Measurements from ENCODE around the gene ETNK2.
A peak's percentile ranks its signal among the peaks of the same experiment; 100 is the strongest.

ETNK2 gene

DNA sequence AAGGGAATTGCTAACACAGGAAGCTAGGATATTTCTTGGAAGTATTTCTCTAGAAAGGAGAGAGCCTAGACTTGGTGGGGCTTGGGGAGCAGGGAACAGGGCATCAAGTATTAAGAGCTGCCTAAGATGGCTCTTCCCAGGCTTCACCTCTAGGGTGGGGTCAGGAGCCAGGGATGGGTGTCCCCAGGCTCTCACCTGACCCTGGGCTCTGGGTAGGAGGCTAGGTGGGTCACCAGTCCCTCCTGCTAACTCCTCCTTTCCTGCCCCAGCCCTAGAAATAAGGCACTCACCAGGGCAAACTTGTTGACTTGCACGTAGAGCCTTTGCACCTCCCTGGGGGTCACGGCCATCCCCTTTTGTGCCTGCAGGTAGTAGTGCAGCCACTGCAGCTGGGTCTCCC is 15.0 kb downstream of the ETNK2 start:
- TF ChIP-seq, protein P1, sequence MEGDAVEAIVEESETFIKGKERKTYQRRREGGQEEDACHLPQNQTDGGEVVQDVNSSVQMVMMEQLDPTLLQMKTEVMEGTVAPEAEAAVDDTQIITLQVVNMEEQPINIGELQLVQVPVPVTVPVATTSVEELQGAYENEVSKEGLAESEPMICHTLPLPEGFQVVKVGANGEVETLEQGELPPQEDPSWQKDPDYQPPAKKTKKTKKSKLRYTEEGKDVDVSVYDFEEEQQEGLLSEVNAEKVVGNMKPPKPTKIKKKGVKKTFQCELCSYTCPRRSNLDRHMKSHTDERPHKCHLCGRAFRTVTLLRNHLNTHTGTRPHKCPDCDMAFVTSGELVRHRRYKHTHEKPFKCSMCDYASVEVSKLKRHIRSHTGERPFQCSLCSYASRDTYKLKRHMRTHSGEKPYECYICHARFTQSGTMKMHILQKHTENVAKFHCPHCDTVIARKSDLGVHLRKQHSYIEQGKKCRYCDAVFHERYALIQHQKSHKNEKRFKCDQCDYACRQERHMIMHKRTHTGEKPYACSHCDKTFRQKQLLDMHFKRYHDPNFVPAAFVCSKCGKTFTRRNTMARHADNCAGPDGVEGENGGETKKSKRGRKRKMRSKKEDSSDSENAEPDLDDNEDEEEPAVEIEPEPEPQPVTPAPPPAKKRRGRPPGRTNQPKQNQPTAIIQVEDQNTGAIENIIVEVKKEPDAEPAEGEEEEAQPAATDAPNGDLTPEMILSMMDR (IDR thresholded peaks at IDR 0.05; ENCODE audit: low read depth, low read length, missing control alignments): no peak
- H3K36me3 ChIP-seq (replicated peaks): no peaks in the 10 kb centered on the region
- H3K4me3 ChIP-seq (ENCODE audit: low read depth, low read length): no peak overlapping the region
- H3K27me3 ChIP-seq (replicated peaks): no peaks in the 10 kb centered on the region
- no peak overlapping the region for H3K27ac ChIP-seq
- in situ Hi-C loops (cut with HindIII; ENCODE audit: low pct_ligation_motif_present, low sequenced_read_pairs): loop anchor here (25.0 kb wide), 1 partner anchor 275 kb away; the partner anchor contains the start of gene SNRPE
- no peak for DNase-seq

DNA sequence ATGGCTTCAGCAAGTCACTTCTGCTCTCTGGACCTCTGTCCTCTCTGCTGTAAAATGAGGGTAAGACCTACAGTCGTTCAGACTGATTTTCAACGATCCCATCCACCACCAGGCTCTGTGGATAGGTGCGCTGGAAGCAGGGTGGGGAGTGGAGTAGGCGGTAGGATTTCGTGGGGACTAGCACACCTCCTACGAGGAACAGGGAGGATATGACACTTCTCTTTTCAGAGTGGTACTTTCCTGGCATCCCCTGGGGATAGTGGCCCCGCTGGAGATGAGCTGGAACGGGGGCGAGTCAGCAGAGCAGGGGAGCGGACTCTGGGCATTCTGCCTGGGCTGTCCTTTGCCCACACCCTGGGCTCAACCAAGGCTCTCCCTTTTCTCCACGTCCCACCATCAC is 17.7 kb downstream of the ETNK2 start:
- TF ChIP-seq, protein P1 (IDR thresholded peaks at IDR 0.05; ENCODE audit: low read depth, low read length, missing control alignments): no peak
- Histone ChIP-seq H3K27ac (no peak overlapping the region), H3K36me3 (replicated peaks) (no peaks in the 10 kb centered on the region), H3K27me3 (replicated peaks) (no peaks in the 10 kb centered on the region), H3K4me3 (ENCODE audit: low read depth, low read length) (no peak overlapping the region)
- in situ Hi-C loops (cut with HindIII; ENCODE audit: low pct_ligation_motif_present, low sequenced_read_pairs): loop anchor here (25.0 kb wide), 1 partner anchor 272 kb away; the partner anchor contains the start of gene SNRPE
- DNase-seq: no peak

DNA sequence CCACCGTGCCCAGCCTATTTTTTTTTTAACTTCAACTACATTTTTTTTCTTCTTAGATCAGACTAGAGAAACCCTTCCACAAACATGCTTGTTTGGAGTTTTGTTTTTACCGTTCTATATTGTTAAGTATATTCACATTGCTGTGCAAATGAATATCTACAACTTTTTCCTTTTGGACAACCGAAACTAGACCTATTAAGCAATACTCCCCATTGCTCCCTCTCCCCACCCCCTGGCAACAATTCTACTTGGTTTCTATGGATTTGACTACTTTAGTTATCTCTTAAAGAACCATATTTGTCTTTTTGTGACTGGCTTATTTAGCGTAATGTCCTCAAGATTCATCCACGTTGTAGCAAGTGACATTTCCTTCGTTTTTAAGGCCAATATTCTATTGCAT is 19.1 kb downstream of the ETNK2 start:
- H3K27ac ChIP-seq: no peak overlapping the region
- H3K36me3 ChIP-seq (replicated peaks): no peaks in the 10 kb centered on the region
- H3K4me3 ChIP-seq (ENCODE audit: low read depth, low read length): no peak overlapping the region
- TF ChIP-seq, protein P1 (IDR thresholded peaks at IDR 0.05; ENCODE audit: low read depth, low read length, missing control alignments): no peak
- in situ Hi-C loops (cut with HindIII; ENCODE audit: low pct_ligation_motif_present, low sequenced_read_pairs): loop anchor here (25.0 kb wide), 1 partner anchor 270 kb away; the partner anchor contains the start of gene SNRPE
- no peak for DNase-seq
- no peaks in the 10 kb centered on the region for H3K27me3 ChIP-seq (replicated peaks)

GRCh38 chr1:204131978-204132377 is 19.9 kb downstream of the ETNK2 start:
- H3K36me3 ChIP-seq (replicated peaks): no peaks in the 10 kb centered on the region
- H3K4me3 ChIP-seq (ENCODE audit: low read depth, low read length): no peak overlapping the region
- no peak for DNase-seq
- TF ChIP-seq, protein P1 (IDR thresholded peaks at IDR 0.05; ENCODE audit: low read depth, low read length, missing control alignments): no peak
- in situ Hi-C loops (cut with HindIII; ENCODE audit: low pct_ligation_motif_present, low sequenced_read_pairs): loop anchor here (25.0 kb wide), 1 partner anchor 270 kb away; the partner anchor contains the start of gene SNRPE
- H3K27me3 ChIP-seq (replicated peaks): no peaks in the 10 kb centered on the region
- no peak overlapping the region for H3K27ac ChIP-seq

- Histone ChIP-seq H3K4me3 (ENCODE audit: low read depth, low read length) (no peak overlapping the region), H3K27me3 (replicated peaks) (no peaks in the 10 kb centered on the region), H3K36me3 (replicated peaks) (no peaks in the 10 kb centered on the region), H3K27ac (peak overlapping the region; percentile 14)
- DNase-seq: peak; percentile 82
- in situ Hi-C loops (cut with HindIII; ENCODE audit: low pct_ligation_motif_present, low sequenced_read_pairs): loop anchor here (25.0 kb wide), 1 partner anchor 269 kb away; the partner anchor contains the start of gene SNRPE
- TF ChIP-seq, protein P1 (IDR thresholded peaks at IDR 0.05; ENCODE audit: low read depth, low read length, missing control alignments): peak; percentile 42
These were observed 20.6 kb downstream of the ETNK2 start for GRCh38 chr1:204130981-204131892.
